H9 (cell line): ENCODE results near the gene CNTN2. TPM values are rescaled to one million over a fixed set of nuclear protein-coding genes. Genes with fewer than 3 reads are reported as not detected.

Source experiments
- DNase-seq: peaks from one replicate; pipeline ENCODE4 v3.0.0-alpha.2; 2017
- H2AFZ ChIP-seq: one replicate; pipeline ENCODE4 v1.6.1; 2013; ENCODE audit warnings: mild to moderate bottlenecking, low read length, control low read depth, moderate library complexity
- H2AK5ac ChIP-seq: 2 replicates; pipeline ENCODE4 v1.6.1; 2013; ENCODE audit warnings: low read length, control low read depth, mixed read lengths; ENCODE audit not compliant: insufficient read length
- H2BK120ac ChIP-seq: one replicate; pipeline ENCODE4 v1.6.1; 2013; ENCODE audit warnings: low read depth, mild to moderate bottlenecking, low read length, control low read depth, inconsistent platforms; ENCODE audit not compliant: poor library complexity, severe bottlenecking
- H2BK12ac ChIP-seq: 2 replicates; pipeline ENCODE4 v1.6.1; 2013; ENCODE audit warnings: low read length, control low read depth, mixed read lengths, low read depth; ENCODE audit not compliant: insufficient read length
- H2BK15ac ChIP-seq: 2 replicates; pipeline ENCODE4 v1.6.1; 2013; ENCODE audit warnings: low read depth, low read length, control low read depth
- H2BK20ac ChIP-seq: one replicate; pipeline ENCODE4 v1.6.1; 2013; ENCODE audit warnings: low read depth, mild to moderate bottlenecking, low read length, control low read depth, inconsistent platforms; ENCODE audit not compliant: poor library complexity, severe bottlenecking
- H2BK5ac ChIP-seq: 2 replicates; pipeline ENCODE4 v1.6.1; 2013; ENCODE audit warnings: low read length, control low read depth, mixed read lengths; ENCODE audit not compliant: insufficient read length
- H3K14ac ChIP-seq: 2 replicates; pipeline ENCODE4 v1.6.1; 2013; ENCODE audit warnings: low read length, control low read depth; ENCODE audit not compliant: insufficient read depth
- H3K18ac ChIP-seq: 2 replicates; pipeline ENCODE4 v1.6.1; 2013; ENCODE audit warnings: low read depth, mild to moderate bottlenecking, mixed read lengths, low read length, control low read depth; ENCODE audit not compliant: insufficient read length
- H3K23ac ChIP-seq: 2 replicates; pipeline ENCODE4 v1.6.1; 2013; ENCODE audit warnings: low read length, control low read depth, mixed read lengths, low read depth; ENCODE audit not compliant: insufficient read length
- H3K23me2 ChIP-seq: 2 replicates; pipeline ENCODE4 v1.6.1; 2013; ENCODE audit warnings: low read depth, mild to moderate bottlenecking, mixed read lengths, low read length, control low read depth; ENCODE audit not compliant: insufficient read length, poor library complexity, severe bottlenecking
- H3K27ac ChIP-seq: 2 replicates; pipeline ENCODE4 v1.5.1; 2013; ENCODE audit warnings: low read length, control low read depth, mixed read lengths, low read depth; ENCODE audit not compliant: insufficient read length
- H3K27me3 ChIP-seq: 2 replicates; pipeline ENCODE4 v1.6.1; 2013; ENCODE audit warnings: low read length, control low read depth, inconsistent platforms; ENCODE audit not compliant: insufficient read depth
- H3K4ac ChIP-seq: 2 replicates; pipeline ENCODE4 v1.6.1; 2013; ENCODE audit warnings: low read depth, mild to moderate bottlenecking, control low read depth, inconsistent platforms, low read length, moderate library complexity
- H3K4me1 ChIP-seq: 2 replicates; pipeline ENCODE4 v1.6.1; 2013; ENCODE audit warnings: low read length, control low read depth, inconsistent platforms; ENCODE audit not compliant: insufficient read depth
- H3K4me2 ChIP-seq: 2 replicates; pipeline ENCODE4 v1.6.1; 2013; ENCODE audit warnings: low read length, control low read depth, mixed read lengths; ENCODE audit not compliant: insufficient read length, insufficient read depth
- H3K56ac ChIP-seq: 2 replicates; pipeline ENCODE4 v1.6.1; 2013; ENCODE audit warnings: low read depth, mild to moderate bottlenecking, mixed read lengths, low read length, control low read depth; ENCODE audit not compliant: insufficient read length
- H3K79me1 ChIP-seq: 2 replicates; pipeline ENCODE4 v1.6.1; 2013; ENCODE audit warnings: low read depth, mild to moderate bottlenecking, moderate library complexity, low read length, control low read depth, inconsistent platforms; ENCODE audit not compliant: insufficient read depth, poor library complexity, severe bottlenecking
- H3K79me2 ChIP-seq: 2 replicates; pipeline ENCODE4 v1.6.1; 2013; ENCODE audit warnings: low read length, control low read depth, inconsistent platforms; ENCODE audit not compliant: insufficient read depth
- H3K9ac ChIP-seq: 2 replicates; pipeline ENCODE4 v1.6.1; 2013; ENCODE audit warnings: low read length, control low read depth, mixed read lengths; ENCODE audit not compliant: insufficient read length; ENCODE audit errors: extremely low read depth
- H3K9me3 ChIP-seq: one replicate; pipeline ENCODE4 v1.6.1; 2013; ENCODE audit warnings: low read depth, low read length, inconsistent platforms; ENCODE audit not compliant: control insufficient read depth
- H3T11ph ChIP-seq: one replicate; pipeline ENCODE4 v1.6.1; 2013; ENCODE audit warnings: mild to moderate bottlenecking, low read length, control low read depth, inconsistent platforms
- H4K20me1 ChIP-seq: one replicate; pipeline ENCODE4 v1.6.1; 2013; ENCODE audit not compliant: control insufficient read depth, insufficient read length, insufficient read depth
- H4K5ac ChIP-seq: 2 replicates; pipeline ENCODE4 v1.6.1; 2013; ENCODE audit warnings: low read depth, mild to moderate bottlenecking, mixed read lengths, low read length, control low read depth; ENCODE audit not compliant: insufficient read length
- H4K8ac ChIP-seq: replicated peaks from 2 replicates; pipeline ENCODE4 v1.6.1; 2013; ENCODE audit warnings: low read length, control low read depth, mixed read lengths, low read depth; ENCODE audit not compliant: insufficient read length
- H4K91ac ChIP-seq: 2 replicates; pipeline ENCODE4 v1.6.1; 2013; ENCODE audit warnings: low read depth, mild to moderate bottlenecking, moderate library complexity, mixed read lengths, low read length, control low read depth; ENCODE audit not compliant: insufficient read length
- H3K27ac Mint-ChIP-seq, 3 experiments: 2 replicates in 2 of 3; 3 replicates in 1 of 3; pipeline ENCODE4 v1.8.0; 2020 to 2021; ENCODE audit warnings: mixed read lengths in 3 of 3, mild to moderate bottlenecking in 1 of 3, moderate library complexity in 1 of 3
- H3K27me3 Mint-ChIP-seq: 2 replicates; pipeline ENCODE4 v1.8.0; 2021; ENCODE audit warnings: low read depth, mild to moderate bottlenecking, moderate library complexity, mixed read lengths
- H3K36me3 Mint-ChIP-seq, 3 experiments: 2 replicates in 2 of 3; 3 replicates in 1 of 3; pipeline ENCODE4 v1.8.0; 2020 to 2021; ENCODE audit warnings: low read depth in 3 of 3, mixed read lengths in 3 of 3; ENCODE audit not compliant: insufficient read depth in 1 of 3
- H3K4me1 Mint-ChIP-seq, 2 experiments: 2 replicates each; pipeline ENCODE4 v1.8.0; 2020; ENCODE audit warnings: mixed read lengths in 2 of 2
- H3K4me3 Mint-ChIP-seq, 2 experiments: 2 replicates in 1 of 2; 3 replicates in 1 of 2; pipeline ENCODE4 v1.8.0; 2020 to 2021; ENCODE audit warnings: mild to moderate bottlenecking in 2 of 2, mixed read lengths in 2 of 2, moderate library complexity in 1 of 2
- H3K9me3 Mint-ChIP-seq, 2 experiments: 2 replicates in 1 of 2; 3 replicates in 1 of 2; pipeline ENCODE4 v1.8.0; 2020; ENCODE audit warnings: mild to moderate bottlenecking in 2 of 2, mixed read lengths in 2 of 2, moderate library complexity in 1 of 2
- CTCF ChIP-seq: fragments of 200-600 bp; sonication (generic); conservative IDR thresholded peaks from 3 replicates; pipeline ENCODE4 v1.8.0; 2021; ENCODE audit warnings: antibody characterized with exemption, mild to moderate bottlenecking
- WGBS: extraction: QIAGEN DNeasy Blood & Tissue Kit; methylation state at CpG from one replicate; pipeline ENCODE4 v1.1.7; 2013; ENCODE audit warnings: missing lambda C conversion rate, low lambda C conversion rate, mixed read lengths; ENCODE audit not compliant: insufficient read length; ENCODE audit errors: extremely low coverage; 5-methylcytosine and 5-hydroxymethylcytosine counted together
- total RNA-seq: library from RNA; stranded (reverse); gene quantifications from 2 replicates; pipeline ENCODE4 v1.2.1, GENCODE V29; 2021

The CNTN2 gene
- total RNA-seq, 1 experiment from 2014 or later: 0.42 TPM

- no peak for DNase-seq
- no peak overlapping the region for H3K14ac ChIP-seq
- no peak overlapping the region for H3K56ac ChIP-seq
- no peak overlapping the region for H2BK5ac ChIP-seq
- H3K9me3 ChIP-seq: no peaks in the 10 kb centered on the region
- H2BK120ac ChIP-seq: no peak overlapping the region
- no peaks in the 10 kb centered on the region for H4K20me1 ChIP-seq
- H3K27me3 ChIP-seq: no peaks in the 10 kb centered on the region
- no peak overlapping the region for H4K5ac ChIP-seq
- peaks cover 3% of the 10 kb centered on the region for H3K23me2 ChIP-seq
- Mint-ChIP-seq H3K4me3 (no peak overlapping the region), H3K27ac (no peak overlapping the region; a peak in 1 of 7 replicates), H3K36me3 (no peaks in the 10 kb centered on the region), H3K9me3 (no peaks in the 10 kb centered on the region), H3K4me1 (no peaks in the 10 kb centered on the region; a peak in 2 of 4 replicates), H3K27me3 (peaks cover 1% of the 10 kb centered on the region; the same call in 1 of the 2 replicates)
- no peak overlapping the region for H3K4ac ChIP-seq
- no peak overlapping the region for H3K4me2 ChIP-seq
- H2AFZ ChIP-seq: no peak overlapping the region
- H2BK12ac ChIP-seq: no peak overlapping the region
- H3T11ph ChIP-seq: no peak overlapping the region
- no peak overlapping the region for H2AK5ac ChIP-seq
- no peak overlapping the region for H4K91ac ChIP-seq
- no CpG with 5 or more reads among the region's 4 CpGs for WGBS
- no peak overlapping the region for H3K23ac ChIP-seq
- no peak overlapping the region for H2BK15ac ChIP-seq
- no peaks in the 10 kb centered on the region for H3K4me1 ChIP-seq
- H3K79me1 ChIP-seq: no peaks in the 10 kb centered on the region
- H3K9ac ChIP-seq: no peak overlapping the region
- no peak for TF ChIP-seq CTCF
- H3K18ac ChIP-seq: no peak overlapping the region
- H3K79me2 ChIP-seq: no peaks in the 10 kb centered on the region
- no peak overlapping the region for H3K27ac ChIP-seq
- H4K8ac ChIP-seq: no peak overlapping the region
- no peak overlapping the region for H2BK20ac ChIP-seq
Observed at GRCh38 chr1:205068001-205068400, 25.0 kb downstream of the CNTN2 start.
